SK-MEL-5 (cell line): ENCODE measurements around the gene TLX2. TPM values are rescaled to one million over a fixed set of nuclear protein-coding genes. Genes with fewer than 3 reads are reported as not detected.
A peak's percentile ranks its signal among the peaks of the same experiment; 100 is the strongest.

ENCODE experiments used
- DNase-seq: peaks from one replicate; pipeline ENCODE4 v3.0.0-alpha.2; 2016; ENCODE audit warnings: low read depth, low spot score
- in situ Hi-C: cut with HindIII; loops from 2 replicates; pipeline ENCODE4 v1.10.0; 2016; ENCODE audit warnings: low sequenced_read_pairs, high pct_unique_total_duplicates, low pct_unique_long_range_greater_than_20kb
- total RNA-seq: library from RNA; depleted of rRNA; stranded (reverse); fragments of >200 nt; shearing (Covaris generic); gene quantifications from 2 replicates; pipeline ENCODE4 v1.2.3, GENCODE V29; 2014

The TLX2 gene
- total RNA-seq, 1 experiment from 2014 or later, result 0.55 TPM

- in situ Hi-C loops, result no loop called here
- DNase-seq, result no peak
These were observed 22.4 kb upstream of the TLX2 start for GRCh38 chr2:74491648-74492544.

GRCh38 chr2:74493546-74493945, 20.7 kb upstream of the TLX2 start:
- no peak for DNase-seq
- in situ Hi-C loops, result no loop called here

- no peak for DNase-seq
- in situ Hi-C loops, result no loop called here
These were observed 18.8 kb upstream of the TLX2 start for GRCh38 chr2:74495440-74495839.

GRCh38 chr2:74496997-74497776, 17.1 kb upstream of the TLX2 start:
- in situ Hi-C loops, result no loop called here
- DNase-seq, result no peak

- in situ Hi-C loops, result no loop called here
- no peak for DNase-seq
These were observed 16.3 kb upstream of the TLX2 start for GRCh38 chr2:74497777-74498499.

GRCh38 chr2:74498500-74499266, 15.6 kb upstream of the TLX2 start:
- no peak for DNase-seq
- in situ Hi-C loops, result no loop called here

GRCh38 chr2:74499267-74499939, 14.8 kb upstream of the TLX2 start, which contains the start of gene LBX2:
LBX2 (minus strand) TSS chr2:74499603; CDS start chr2:74499537, 66 bp downstream.
- in situ Hi-C loops, result no loop called here
- no peak for DNase-seq

GRCh38 chr2:74499940-74500577, 14.2 kb upstream of the TLX2 start:
- in situ Hi-C loops, result no loop called here
- DNase-seq, result no peak

GRCh38 chr2:74500578-74500946, 13.7 kb upstream of the TLX2 start:
- in situ Hi-C loops, result no loop called here
- DNase-seq, result no peak

- DNase-seq, result no peak
- in situ Hi-C loops, result no loop called here
These were observed 12.7 kb upstream of the TLX2 start for GRCh38 chr2:74501335-74502071.

GRCh38 chr2:74502147-74502719, 12.0 kb upstream of the TLX2 start:
- DNase-seq, result no peak
- in situ Hi-C loops, result no loop called here

GRCh38 chr2:74502720-74503505, 11.3 kb upstream of the TLX2 start:
- in situ Hi-C loops, result no loop called here

GRCh38 chr2:74503506-74504475, 10.5 kb upstream of the TLX2 start:
- in situ Hi-C loops, result no loop called here
- peak; percentile 33 for DNase-seq

More at GRCh38 chr2:74502720-74503505, 11.3 kb upstream of the TLX2 start:
- peak; percentile 84 for DNase-seq

GRCh38 chr2:74504591-74504990, 9.7 kb upstream of the TLX2 start:
- in situ Hi-C loops, result no loop called here
- peak; percentile 10 for DNase-seq
